ENCODE data around the gene C20orf144.
A peak's percentile ranks its signal among the peaks of the same experiment; 100 is the strongest.

The C20orf144 gene

DNA sequence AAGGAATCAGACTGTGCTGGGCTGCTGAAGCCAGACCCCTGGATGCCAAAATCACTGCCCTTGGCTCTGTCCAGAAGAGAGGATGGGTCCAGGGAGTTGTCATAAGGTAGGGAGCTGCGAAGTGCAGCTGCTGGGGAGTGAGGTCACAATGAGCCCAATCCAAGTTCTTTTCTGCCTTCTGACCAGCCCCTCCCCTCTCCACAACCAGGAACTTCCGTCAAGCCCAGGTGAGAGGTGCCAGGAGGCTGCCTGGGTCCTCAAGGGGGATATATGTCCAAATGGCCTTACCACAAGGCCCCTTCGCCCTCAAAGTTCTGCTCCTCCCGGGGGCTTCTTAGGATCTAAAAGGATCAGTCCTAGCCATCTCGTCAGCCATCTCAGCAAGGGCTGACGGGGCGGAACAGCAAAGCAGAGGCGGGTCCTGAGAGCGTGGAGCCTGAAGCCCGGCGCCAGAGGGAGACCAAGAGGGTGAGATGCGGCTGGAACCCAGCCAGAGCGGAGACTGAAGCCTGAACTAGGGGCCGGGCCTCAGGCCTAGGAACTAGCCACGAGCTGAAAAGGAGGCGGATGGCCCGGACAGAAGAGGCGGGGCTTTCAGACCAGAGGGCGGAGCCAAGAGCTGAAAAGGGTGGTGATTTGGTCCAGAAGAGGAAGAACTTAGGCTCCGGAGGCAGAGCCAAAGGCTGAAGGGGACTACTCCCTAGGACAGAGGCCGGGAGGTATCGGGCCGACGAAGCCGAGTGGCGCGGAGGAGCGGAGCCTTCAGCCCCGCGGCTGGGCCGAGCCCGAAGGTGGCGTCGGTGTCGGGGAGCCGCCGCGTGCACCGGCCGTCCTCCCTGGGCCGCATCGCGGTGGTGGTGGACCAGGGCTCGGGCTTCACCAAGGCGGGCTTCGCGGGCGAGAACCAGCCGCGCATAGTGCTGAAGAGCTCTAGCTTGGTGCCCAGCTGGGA is 4.4 kb downstream of the C20orf144 start, which contains the start of gene ACTL10:
TSS of gene ACTL10 (plus strand) at position 651 of the 952 bp plus-strand sequence. CDS start 555 bp downstream, outside the sequence.
- H3K27me3 Mint-ChIP-seq = no peaks in the 10 kb centered on the region
- peak; percentile 92 for DNase-seq
- peak within 1 kb of the TSS; percentile 84 for H3K4me3 Mint-ChIP-seq
- H3K4me1 Mint-ChIP-seq (ENCODE audit: low read depth) = peaks cover 40% of the 10 kb centered on the region
- peaks cover 31% of the 10 kb centered on the region for H3K36me3 Mint-ChIP-seq (ENCODE audit: low read depth)
- H3K9me3 Mint-ChIP-seq = no peaks in the 10 kb centered on the region
- H3K27ac Mint-ChIP-seq = peak within 1 kb of the TSS; percentile 95

DNA sequence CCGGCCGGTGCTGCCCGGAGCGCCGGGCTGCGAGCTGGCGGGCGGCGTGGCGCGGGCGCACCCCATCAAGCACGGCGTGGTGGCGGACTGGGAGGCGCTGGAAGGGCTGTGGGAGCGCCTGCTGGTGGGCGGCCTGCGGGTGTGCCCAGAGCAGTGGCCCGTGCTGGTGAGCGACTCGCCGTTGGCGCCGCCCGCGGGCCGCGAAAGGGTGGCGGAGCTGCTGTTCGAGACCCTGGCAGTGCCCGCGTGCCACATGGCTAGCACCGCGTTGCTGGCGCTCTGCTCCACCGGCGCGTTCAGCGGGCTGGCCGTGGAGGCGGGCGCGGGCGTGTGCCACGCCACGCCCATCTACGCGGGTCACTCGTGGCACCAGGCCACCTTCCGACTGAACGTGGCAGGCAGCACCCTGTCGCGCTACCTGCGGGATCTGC is 5.1 kb downstream of the C20orf144 start:
- H3K36me3 Mint-ChIP-seq (ENCODE audit: low read depth) = peaks cover 31% of the 10 kb centered on the region
- H3K27ac Mint-ChIP-seq = peak overlapping the region; percentile 89
- no peaks in the 10 kb centered on the region for H3K9me3 Mint-ChIP-seq
- no peaks in the 10 kb centered on the region for H3K27me3 Mint-ChIP-seq
- peak overlapping the region; percentile 84 for H3K4me3 Mint-ChIP-seq
- H3K4me1 Mint-ChIP-seq (ENCODE audit: low read depth) = peaks cover 42% of the 10 kb centered on the region
- peak; percentile 80 for DNase-seq

DNA sequence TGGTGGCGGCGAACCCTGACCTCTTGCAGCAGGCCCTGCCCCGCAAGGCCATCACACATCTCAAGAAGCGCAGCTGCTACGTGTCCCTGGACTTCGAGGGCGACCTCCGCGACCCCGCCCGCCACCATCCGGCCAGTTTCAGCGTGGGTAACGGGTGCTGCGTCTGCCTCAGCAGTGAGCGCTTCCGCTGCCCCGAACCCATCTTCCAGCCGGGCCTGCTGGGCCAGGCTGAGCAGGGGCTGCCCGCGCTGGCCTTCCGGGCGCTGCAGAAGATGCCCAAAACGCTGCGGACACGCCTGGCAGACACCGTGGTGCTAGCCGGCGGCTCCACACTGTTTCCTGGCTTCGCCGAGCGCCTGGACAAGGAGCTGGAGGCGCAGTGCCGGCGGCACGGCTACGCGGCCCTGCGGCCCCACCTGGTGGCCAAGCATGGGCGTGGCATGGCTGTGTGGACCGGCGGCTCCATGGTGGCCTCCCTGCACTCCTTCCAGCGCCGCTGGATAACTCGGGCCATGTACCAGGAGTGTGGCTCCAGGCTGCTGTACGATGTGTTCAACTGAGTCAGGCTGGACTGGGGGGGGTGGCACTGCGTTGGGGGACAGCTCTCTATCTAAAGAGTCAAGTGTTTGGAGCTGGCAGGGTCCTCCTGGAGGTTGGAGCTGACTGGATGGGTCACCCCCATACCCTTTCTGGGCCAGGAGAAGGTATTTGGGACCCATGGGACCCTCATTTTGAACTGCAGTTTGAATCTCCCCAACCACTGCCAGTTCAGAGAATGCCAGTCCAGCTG is 5.7 kb downstream of the C20orf144 start:
- peak overlapping the region; percentile 89 for H3K27ac Mint-ChIP-seq
- H3K36me3 Mint-ChIP-seq (ENCODE audit: low read depth) = peaks cover 31% of the 10 kb centered on the region
- peaks cover 39% of the 10 kb centered on the region for H3K4me1 Mint-ChIP-seq (ENCODE audit: low read depth)
- peak overlapping the region; percentile 84 for H3K4me3 Mint-ChIP-seq
- DNase-seq = peak; percentile 89
- H3K27me3 Mint-ChIP-seq = no peaks in the 10 kb centered on the region
- H3K9me3 Mint-ChIP-seq = no peaks in the 10 kb centered on the region

DNA sequence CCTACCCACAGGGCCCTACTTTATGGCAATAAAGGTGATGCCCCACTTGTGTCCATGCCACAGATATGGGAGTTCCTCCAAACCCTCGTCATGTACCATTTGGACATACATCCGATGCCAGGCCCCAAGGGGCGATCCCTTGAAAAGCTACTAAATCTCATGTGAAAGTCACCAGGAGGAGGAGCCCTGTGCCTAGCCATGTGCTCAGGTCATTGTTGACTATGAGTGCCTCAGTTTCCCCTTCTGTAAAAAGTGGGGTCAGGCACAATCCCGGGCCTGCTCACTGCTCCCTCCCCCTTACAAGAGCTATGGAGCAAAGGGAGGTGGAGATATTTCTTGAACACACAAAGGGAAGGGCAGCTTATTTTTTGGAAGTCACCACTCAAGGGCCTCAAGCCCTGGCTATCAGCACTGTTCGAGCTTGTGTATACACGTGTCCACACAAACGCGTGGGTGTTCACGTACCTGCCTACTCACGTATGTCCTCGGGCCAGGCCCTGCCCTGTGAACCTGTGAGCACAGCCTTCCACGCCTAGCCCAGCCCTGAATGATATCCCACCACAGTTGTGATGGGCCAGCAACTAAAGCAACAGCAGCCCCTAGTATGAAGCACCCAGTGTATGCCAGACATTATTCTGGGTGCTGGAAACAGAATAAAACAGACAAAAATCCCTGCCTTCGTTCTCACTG is 6.5 kb downstream of the C20orf144 start:
- peak overlapping the region; percentile 84 for H3K4me3 Mint-ChIP-seq

DNA sequence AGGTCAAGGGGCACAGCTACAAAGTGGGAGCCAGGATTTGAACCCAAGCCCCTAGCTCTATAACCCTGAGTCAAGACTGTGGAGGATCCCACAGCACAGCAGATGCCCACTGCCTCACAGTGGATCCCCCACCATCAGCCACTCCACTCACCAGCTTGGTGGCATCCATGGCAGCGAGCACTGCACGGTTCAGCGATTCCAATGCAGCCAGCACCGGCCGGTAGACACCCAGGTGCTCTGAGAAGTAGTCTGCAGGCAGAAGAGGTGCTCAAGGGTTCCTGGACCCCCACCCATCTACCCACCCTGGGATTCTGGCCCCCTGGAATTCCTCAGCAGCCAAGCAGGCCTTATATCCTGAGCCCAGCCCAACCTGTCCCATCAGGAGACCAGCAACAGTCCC is 7.1 kb downstream of the C20orf144 start:
- Mint-ChIP-seq H3K36me3 (ENCODE audit: low read depth) (peaks cover 31% of the 10 kb centered on the region), H3K4me1 (ENCODE audit: low read depth) (peaks cover 46% of the 10 kb centered on the region), H3K9me3 (no peaks in the 10 kb centered on the region), H3K27ac (peak overlapping the region; percentile 89), H3K4me3 (peak overlapping the region; percentile 84), H3K27me3 (no peaks in the 10 kb centered on the region)
- no peak for DNase-seq

More for the DNA sequence above, 6.5 kb downstream of the C20orf144 start:
- peaks cover 44% of the 10 kb centered on the region for H3K4me1 Mint-ChIP-seq (ENCODE audit: low read depth)
- H3K27me3 Mint-ChIP-seq = no peaks in the 10 kb centered on the region
- H3K36me3 Mint-ChIP-seq (ENCODE audit: low read depth) = peaks cover 31% of the 10 kb centered on the region
- H3K9me3 Mint-ChIP-seq = no peaks in the 10 kb centered on the region
- DNase-seq = no peak
- H3K27ac Mint-ChIP-seq = peak overlapping the region; percentile 89

DNA sequence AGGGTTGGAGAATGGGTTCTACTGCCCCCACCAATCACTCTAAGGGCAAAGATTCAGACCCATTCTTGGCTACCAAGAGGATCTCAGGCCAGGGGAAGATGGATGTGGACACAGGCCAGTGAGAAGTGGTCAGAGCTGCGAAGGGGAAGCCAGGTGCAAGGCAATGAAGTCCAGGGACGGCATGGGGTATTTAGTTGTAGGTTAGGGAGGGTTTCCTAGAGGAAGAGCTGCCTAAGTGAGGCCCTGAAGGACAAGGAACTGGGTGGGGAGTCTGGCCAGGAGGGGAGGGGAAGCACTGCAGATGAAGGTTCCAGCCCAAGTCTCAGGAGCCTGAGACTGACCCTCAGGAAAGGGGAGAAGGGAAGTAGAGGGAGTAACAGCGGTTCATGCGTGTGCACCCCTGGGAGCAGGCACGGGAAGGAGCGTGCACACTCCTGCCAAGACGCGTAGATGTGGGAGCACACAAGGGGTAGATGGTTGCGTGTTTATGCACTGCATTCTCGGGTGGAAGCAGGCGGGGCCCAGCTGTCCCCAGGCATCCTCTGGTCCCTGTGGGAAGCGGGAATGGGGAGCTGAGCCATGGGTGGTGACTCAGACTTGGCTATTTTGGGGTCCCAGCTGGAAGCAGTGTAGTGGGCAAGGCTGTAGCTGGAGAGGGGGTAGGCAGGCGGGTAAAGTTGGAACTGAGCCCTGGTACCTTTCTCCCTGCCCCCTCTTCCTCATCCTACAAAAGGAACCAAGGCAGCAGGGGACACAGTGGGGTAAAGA is 7.9 kb downstream of the C20orf144 start:
- no peak overlapping the region for H3K4me3 Mint-ChIP-seq
- no peak for DNase-seq
- H3K9me3 Mint-ChIP-seq = no peaks in the 10 kb centered on the region
- H3K36me3 Mint-ChIP-seq (ENCODE audit: low read depth) = peaks cover 31% of the 10 kb centered on the region
- H3K27ac Mint-ChIP-seq = peak overlapping the region; percentile 47
- no peaks in the 10 kb centered on the region for H3K27me3 Mint-ChIP-seq
- H3K4me1 Mint-ChIP-seq (ENCODE audit: low read depth) = peaks cover 42% of the 10 kb centered on the region

DNA sequence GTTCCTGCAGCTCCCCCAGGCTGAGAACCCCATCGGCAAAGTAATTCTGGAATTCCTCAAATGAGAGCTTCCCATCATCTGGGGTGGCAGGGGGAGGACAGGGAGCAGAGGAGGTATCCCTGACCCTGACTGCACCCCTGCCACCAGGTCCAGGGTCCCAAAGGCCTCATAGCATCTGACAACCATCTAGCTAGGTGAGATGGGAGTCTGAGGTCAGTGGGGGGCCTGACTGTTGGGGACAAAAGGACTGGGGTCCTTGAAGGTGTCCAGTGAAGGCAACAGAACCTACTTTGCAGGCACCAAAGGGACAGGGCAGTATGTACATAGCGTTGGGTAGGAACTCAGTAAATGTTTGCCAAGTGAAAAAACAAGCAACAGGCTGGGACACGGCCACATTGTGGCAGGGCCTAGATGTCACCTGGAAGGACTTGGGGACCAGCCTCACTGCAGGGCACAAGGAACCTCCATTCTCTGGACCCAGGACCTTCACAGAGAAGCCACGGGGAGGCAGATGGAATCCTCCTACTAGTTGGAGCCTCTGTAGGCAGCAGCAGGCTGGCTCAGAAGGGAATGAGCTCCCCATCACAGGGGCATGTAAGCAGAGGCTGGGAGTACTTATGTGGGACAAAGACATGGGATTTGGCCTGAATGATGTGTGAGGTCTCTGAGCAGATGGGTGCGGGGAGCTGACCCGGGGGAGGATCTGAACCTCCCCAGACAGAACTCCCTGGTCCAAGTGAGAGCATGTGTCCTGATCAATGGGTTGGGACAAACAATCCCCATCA is 8.8 kb downstream of the C20orf144 start:
- Mint-ChIP-seq H3K27ac (peak overlapping the region; percentile 29), H3K4me3 (no peak overlapping the region)

DNA sequence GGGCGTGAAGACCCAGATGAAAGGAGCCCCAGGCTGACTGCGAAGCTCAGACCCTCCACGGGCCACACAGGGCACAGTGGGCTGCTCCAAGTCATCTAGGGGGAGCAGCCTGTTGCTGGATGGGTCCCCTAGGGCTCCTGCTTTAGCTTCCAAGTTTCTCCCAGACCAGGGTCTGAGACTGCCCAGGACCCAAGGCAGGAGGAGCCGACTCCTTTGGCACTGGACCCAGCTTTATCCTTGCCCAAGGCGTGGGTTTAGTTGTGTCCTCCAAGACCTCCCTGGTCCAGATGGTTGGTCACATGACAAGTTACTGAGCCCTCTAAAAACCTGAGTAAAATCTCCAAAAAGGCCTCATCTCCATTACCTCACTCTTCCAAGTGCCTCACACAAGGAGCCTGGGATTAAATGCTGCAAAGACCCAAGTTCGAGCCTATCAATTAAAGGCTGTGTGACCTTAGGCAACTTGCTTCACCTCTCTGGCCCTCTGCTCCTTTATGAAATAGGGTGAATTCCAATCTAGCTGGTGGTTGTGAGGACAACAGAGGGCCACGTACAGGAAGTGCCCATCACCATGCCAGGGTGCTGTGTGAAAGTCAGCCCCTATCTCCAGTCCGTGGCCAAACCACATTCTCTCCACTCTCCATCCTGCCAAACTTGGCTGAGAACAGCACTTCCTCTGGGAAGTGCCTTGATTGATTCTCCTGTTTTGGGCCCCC is 9.6 kb downstream of the C20orf144 start:
- H3K4me3 Mint-ChIP-seq = no peak overlapping the region
- H3K27ac Mint-ChIP-seq = peak overlapping the region; percentile 22
- peaks cover 46% of the 10 kb centered on the region for H3K36me3 Mint-ChIP-seq (ENCODE audit: low read depth)

More for the DNA sequence above, 8.8 kb downstream of the C20orf144 start:
- no peak for DNase-seq
- no peaks in the 10 kb centered on the region for H3K9me3 Mint-ChIP-seq
- peaks cover 41% of the 10 kb centered on the region for H3K4me1 Mint-ChIP-seq (ENCODE audit: low read depth)
- peaks cover 40% of the 10 kb centered on the region for H3K36me3 Mint-ChIP-seq (ENCODE audit: low read depth)
- H3K27me3 Mint-ChIP-seq = no peaks in the 10 kb centered on the region

DNA sequence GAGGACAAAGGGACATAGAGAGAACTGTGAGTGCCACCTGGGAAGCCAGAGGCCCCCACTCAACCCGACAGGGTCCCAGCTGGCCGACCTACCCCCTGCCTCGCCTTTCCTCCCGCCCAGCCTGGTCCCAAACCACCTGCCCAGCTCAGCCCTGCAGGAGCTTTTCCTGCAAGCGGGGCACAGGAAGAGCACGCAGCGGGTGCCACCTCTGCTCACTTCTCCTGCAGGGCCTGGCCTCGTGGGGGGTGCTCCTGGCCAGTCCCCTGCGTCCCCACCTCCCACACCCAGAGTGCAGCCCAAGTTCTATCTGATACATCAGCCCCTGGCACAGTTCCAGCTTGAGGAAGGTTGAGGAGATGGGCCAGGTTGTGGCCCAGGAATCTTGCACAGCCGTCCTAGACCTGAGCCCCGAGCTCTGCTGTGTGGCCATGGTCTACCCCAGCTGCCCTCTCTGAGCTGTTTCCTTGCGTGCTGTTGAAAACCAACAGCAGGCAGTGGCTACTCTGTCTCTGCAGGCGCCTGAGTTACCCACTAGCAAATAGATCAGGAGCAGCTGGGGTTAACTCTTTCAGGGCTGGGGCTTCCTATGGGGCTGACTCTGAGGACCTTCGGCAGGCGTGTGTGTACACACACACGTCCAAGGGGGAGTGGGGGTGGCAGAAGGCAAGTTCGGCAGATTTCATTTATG is 10.4 kb downstream of the C20orf144 start:
- no peak for DNase-seq
- Mint-ChIP-seq H3K27ac (peak overlapping the region; percentile 71), H3K36me3 (ENCODE audit: low read depth) (peaks cover 50% of the 10 kb centered on the region), H3K9me3 (no peaks in the 10 kb centered on the region), H3K4me1 (ENCODE audit: low read depth) (peaks cover 35% of the 10 kb centered on the region), H3K4me3 (peak overlapping the region; percentile 80), H3K27me3 (no peaks in the 10 kb centered on the region)

More for the DNA sequence above, 9.6 kb downstream of the C20orf144 start:
- no peak for DNase-seq
- Mint-ChIP-seq H3K9me3 (no peaks in the 10 kb centered on the region), H3K4me1 (ENCODE audit: low read depth) (peaks cover 33% of the 10 kb centered on the region), H3K27me3 (no peaks in the 10 kb centered on the region)

DNA sequence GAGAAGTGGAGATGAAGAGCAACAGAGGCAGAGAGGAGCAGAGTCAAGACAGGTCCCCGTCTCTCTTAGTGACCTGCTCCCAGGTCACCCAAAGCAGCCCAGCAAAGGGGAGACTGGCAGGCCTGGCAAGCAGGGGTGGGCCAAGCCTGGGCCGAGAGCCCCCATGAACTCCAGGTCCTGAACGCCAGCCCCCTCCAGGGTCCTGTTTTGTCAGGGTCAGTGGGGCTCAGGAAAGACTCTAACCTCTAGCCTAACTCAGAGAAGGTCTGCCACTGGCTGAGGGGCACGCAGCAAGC is 10.9 kb downstream of the C20orf144 start:
- H3K4me1 Mint-ChIP-seq (ENCODE audit: low read depth) = peaks cover 37% of the 10 kb centered on the region

DNA sequence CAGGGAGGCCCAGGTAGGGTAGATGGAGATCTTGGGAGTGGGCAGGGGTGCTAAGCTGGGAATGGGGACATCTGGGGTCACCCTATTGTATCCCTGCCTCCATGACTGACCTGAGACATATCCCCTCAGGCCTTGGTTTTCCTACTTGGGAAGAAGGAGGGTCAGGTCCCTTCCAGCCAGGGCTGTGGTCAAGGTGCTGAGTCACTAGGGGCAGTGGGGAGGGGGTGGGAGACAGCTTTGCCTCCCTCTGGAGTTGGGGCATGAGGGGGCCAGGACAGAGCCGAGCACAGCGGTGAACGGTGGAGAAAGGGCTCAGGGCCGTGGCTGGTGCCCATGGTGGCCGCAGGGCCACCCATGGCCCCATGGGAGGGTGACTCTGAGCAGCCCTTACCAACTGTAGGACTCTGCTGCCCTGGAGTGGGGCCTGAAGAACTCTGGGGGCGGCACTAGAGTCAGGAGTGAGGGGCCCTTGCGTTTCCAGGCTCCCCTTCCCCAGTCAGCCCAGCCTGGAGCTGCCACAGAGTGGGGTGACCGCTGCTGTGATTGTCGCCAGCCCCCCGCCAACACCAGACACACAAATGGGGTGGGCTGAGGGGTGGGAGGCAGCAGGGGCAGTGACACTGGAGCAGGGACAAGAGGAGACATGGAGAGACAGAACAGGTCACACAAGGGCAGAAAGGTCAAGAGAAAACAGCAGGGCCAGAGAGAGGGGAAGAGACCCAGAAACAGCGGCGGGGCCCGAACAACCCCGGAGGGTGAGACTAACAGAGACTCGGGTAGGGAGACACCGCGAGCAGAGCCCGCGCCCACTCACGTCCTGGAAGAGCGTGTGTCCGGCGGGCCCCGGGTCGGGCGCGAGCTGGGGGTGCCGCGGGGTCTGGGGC is 11.5 kb downstream of the C20orf144 start:
- no peak for DNase-seq
- Mint-ChIP-seq H3K27ac (peak overlapping the region; percentile 71), H3K4me1 (ENCODE audit: low read depth) (peaks cover 34% of the 10 kb centered on the region), H3K4me3 (peak overlapping the region; percentile 80), H3K9me3 (no peaks in the 10 kb centered on the region), H3K36me3 (ENCODE audit: low read depth) (peaks cover 53% of the 10 kb centered on the region), H3K27me3 (no peaks in the 10 kb centered on the region)

More for the DNA sequence above, 10.9 kb downstream of the C20orf144 start:
- Mint-ChIP-seq H3K27ac (peak overlapping the region; percentile 71), H3K36me3 (ENCODE audit: low read depth) (peaks cover 53% of the 10 kb centered on the region), H3K9me3 (no peaks in the 10 kb centered on the region), H3K27me3 (no peaks in the 10 kb centered on the region), H3K4me3 (peak overlapping the region; percentile 80)
- no peak for DNase-seq

Data from activated T-cell treated with anti-CD3 and anti-CD28 coated beads, Interleukin-2, amount 50 U/mL, for 24 hours (primary cell).